ENCODE measurements around the gene COQ10B. TPM values are rescaled to one million over a fixed set of nuclear protein-coding genes. Genes with fewer than 3 reads are reported as not detected.

COQ10B gene
- 7.3 and 18.5 TPM in 2 replicates for total RNA-seq
- polyA plus RNA-seq = 24.5 and 24.9 TPM in 2 replicates

DNA sequence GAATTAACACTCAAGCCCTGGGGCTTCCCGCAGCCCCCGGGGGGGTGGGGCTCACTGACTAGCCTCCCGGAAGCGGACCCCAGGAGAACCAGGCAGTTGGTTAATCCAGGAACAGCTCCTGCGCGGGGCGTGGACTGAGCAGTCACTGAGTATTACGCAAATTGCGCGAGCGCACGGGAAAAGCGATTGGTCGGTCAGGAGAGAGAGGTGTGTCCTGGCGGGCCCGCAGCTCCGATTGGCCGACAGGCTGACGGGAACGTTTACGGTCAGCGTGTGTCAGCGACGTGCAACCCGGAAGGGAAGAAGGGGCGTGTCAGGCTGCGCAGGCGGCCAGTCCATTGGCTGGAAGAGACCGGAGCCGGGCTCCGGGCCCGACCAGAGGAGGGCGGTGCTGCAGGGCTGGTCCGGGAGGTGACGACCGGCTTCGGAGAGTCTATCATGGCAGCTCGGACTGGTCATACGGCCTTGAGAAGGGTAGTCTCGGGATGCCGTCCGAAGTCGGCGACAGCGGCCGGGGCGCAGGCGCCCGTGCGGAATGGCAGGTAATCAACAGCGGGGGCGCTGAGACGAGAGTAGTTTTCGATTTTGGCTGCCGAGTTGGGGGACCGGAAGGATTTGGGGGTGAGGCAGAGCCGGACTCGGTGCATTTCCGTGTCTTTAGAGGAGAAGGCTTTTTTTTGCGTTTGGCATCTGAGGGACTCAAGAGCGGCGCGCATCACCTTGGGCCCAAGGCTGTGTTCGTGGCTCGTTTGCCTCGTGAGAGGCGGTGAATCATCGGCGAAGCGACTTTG, at the start of gene COQ10B:
COQ10B (plus strand) TSS at position 430 of the 791 bp plus-strand sequence; CDS start at position 439, 9 bp downstream.
- Histone ChIP-seq H3K27me3 (no peaks in the 10 kb centered on the region), H3K4me3 (peak within 1 kb of the TSS; percentile 90), H3K9me3 (ENCODE audit: low read depth) (no peaks in the 10 kb centered on the region), H3K36me3 (no peaks in the 10 kb centered on the region), H3K4me1 (ENCODE audit: low read depth) (peaks cover 8% of the 10 kb centered on the region), H3K27ac (peak within 1 kb of the TSS; percentile 97)
- TF ChIP-seq, protein P1, sequence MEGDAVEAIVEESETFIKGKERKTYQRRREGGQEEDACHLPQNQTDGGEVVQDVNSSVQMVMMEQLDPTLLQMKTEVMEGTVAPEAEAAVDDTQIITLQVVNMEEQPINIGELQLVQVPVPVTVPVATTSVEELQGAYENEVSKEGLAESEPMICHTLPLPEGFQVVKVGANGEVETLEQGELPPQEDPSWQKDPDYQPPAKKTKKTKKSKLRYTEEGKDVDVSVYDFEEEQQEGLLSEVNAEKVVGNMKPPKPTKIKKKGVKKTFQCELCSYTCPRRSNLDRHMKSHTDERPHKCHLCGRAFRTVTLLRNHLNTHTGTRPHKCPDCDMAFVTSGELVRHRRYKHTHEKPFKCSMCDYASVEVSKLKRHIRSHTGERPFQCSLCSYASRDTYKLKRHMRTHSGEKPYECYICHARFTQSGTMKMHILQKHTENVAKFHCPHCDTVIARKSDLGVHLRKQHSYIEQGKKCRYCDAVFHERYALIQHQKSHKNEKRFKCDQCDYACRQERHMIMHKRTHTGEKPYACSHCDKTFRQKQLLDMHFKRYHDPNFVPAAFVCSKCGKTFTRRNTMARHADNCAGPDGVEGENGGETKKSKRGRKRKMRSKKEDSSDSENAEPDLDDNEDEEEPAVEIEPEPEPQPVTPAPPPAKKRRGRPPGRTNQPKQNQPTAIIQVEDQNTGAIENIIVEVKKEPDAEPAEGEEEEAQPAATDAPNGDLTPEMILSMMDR (IDR thresholded peaks at IDR 0.05; ENCODE audit: low read depth, low read length) = peak; percentile 34
- peak; percentile 100 for DNase-seq (ENCODE audit: low read depth in 1 of 2, low spot score in 1 of 2)

DNA sequence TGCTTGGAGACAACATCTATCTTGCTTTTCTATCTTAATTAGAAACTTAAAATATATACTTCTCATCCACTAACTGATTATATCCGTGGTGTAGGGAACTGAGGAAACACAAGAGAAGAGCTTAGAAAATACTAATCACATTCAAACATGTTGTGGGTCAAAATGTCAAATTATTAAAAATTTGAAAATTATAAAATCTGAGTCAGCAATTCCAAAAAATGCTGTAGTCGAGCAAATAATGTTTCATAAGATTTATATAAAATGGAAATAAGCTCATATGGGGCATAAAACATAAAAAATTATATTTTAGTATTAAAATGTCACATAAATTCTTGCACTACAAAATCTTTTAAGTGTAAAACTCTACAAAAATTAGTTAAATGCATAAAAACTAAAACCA, 47.8 kb upstream of the COQ10B start:
- Histone ChIP-seq H3K36me3 (peaks cover 95% of the 10 kb centered on the region), H3K4me1 (ENCODE audit: low read depth) (no peaks in the 10 kb centered on the region), H3K9me3 (ENCODE audit: low read depth) (no peaks in the 10 kb centered on the region), H3K4me3 (no peak overlapping the region), H3K27me3 (no peaks in the 10 kb centered on the region), H3K27ac (no peak overlapping the region)
- no peak for DNase-seq (ENCODE audit: low read depth in 1 of 2, low spot score in 1 of 2)
- TF ChIP-seq, protein P1 (IDR thresholded peaks at IDR 0.05; ENCODE audit: low read depth, low read length) = no peak

DNA sequence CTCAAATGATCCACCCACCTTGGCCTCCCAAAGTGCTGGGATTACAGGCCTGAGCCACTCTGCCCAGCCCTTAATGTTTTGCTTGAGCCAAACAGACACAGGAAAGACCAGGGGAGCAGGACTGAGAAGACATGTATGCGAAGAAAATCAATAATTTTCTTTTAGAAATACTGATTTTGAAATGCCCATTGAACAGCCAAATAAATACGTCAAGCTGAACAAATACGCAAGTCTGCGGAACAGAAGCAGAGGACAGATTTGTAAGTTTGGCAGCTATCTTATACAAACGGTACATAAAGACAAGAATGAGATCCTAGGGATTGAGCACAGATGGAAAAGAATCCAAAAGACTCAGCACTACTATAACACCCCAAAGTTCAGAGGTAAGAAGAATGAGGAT, 39.3 kb upstream of the COQ10B start:
- Histone ChIP-seq H3K4me1 (ENCODE audit: low read depth) (no peaks in the 10 kb centered on the region), H3K9me3 (ENCODE audit: low read depth) (no peaks in the 10 kb centered on the region), H3K27ac (no peak overlapping the region), H3K27me3 (no peaks in the 10 kb centered on the region), H3K4me3 (no peak overlapping the region), H3K36me3 (peaks cover 81% of the 10 kb centered on the region)
- DNase-seq (ENCODE audit: low read depth in 1 of 2, low spot score in 1 of 2) = no peak
- TF ChIP-seq, protein P1 (IDR thresholded peaks at IDR 0.05; ENCODE audit: low read depth, low read length) = no peak

DNA sequence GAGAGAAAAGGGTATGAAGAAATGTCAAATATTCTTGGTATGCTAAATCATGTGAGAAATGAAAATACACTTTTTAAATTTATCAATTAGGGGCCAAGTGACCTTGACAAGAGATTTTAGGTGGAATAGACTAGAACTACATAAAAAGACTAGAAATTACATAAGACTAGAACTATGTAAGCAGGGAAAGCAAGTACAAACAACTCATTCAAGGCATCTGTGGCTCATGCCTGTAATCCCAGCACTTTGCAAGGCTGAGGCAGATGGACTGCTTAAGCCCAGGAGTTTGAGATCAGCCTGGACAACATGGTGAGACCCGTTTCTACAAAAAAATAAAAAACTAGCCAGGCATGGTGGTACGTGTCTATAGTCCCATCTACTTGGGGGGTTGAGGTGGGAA, 38.8 kb upstream of the COQ10B start:
- no peaks in the 10 kb centered on the region for H3K27me3 ChIP-seq
- H3K4me3 ChIP-seq = no peak overlapping the region
- H3K27ac ChIP-seq = no peak overlapping the region
- H3K9me3 ChIP-seq (ENCODE audit: low read depth) = no peaks in the 10 kb centered on the region
- peaks cover 81% of the 10 kb centered on the region for H3K36me3 ChIP-seq
- TF ChIP-seq, protein P1 (IDR thresholded peaks at IDR 0.05; ENCODE audit: low read depth, low read length) = no peak
- H3K4me1 ChIP-seq (ENCODE audit: low read depth) = no peaks in the 10 kb centered on the region
- DNase-seq (ENCODE audit: low read depth in 1 of 2, low spot score in 1 of 2) = no peak

DNA sequence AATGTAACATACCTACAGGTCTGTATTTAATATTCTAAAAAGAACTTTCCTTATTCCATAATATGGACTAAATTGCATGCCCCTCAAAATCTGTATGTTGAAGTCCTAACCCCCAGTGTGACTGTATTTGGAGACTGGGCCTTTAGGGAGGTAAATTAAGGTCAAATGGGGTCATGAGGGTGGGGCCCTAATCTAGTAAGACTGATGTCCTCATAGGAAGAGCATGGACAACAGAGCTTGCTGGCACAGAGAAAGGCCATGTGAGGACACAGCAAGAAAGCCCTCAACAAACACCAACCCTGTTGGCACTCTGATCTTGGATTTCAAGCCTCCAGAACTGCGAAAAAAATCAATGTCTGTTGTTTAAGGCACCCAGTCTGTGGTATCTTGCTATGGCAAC, 37.1 kb upstream of the COQ10B start:
- no peaks in the 10 kb centered on the region for H3K9me3 ChIP-seq (ENCODE audit: low read depth)
- no peak overlapping the region for H3K27ac ChIP-seq
- no peaks in the 10 kb centered on the region for H3K4me1 ChIP-seq (ENCODE audit: low read depth)
- TF ChIP-seq, protein P1 (IDR thresholded peaks at IDR 0.05; ENCODE audit: low read depth, low read length) = no peak
- peaks cover 82% of the 10 kb centered on the region for H3K36me3 ChIP-seq
- no peaks in the 10 kb centered on the region for H3K27me3 ChIP-seq
- no peak for DNase-seq (ENCODE audit: low read depth in 1 of 2, low spot score in 1 of 2)
- H3K4me3 ChIP-seq = no peak overlapping the region
